HEK293T (cell line): ENCODE measurements around the gene ZNF831.

ENCODE experiments used
- CTCF ChIA-PET: fragments of 350-600 bp; formaldehyde crosslinking; extraction: SDS; loops from one replicate; lab custom pipeline; 2021; ENCODE audit warnings: antibody characterized with exemption, inconsistent platforms; lab: Yijun Ruan, JAX
- POLR2A ChIA-PET: fragments of 350-600 bp; formaldehyde crosslinking; extraction: SDS; loops from one replicate; lab custom pipeline; 2020; ENCODE audit warnings: antibody characterized with exemption, inconsistent platforms; lab: Yijun Ruan, JAX
- DNase-seq: peaks from one replicate; pipeline ENCODE4 v3.0.0; 2012; ENCODE audit warnings: mixed read lengths; ENCODE audit errors: extremely low spot score
- ARNT ChIP-seq: fragments of 450-650 bp; IDR thresholded peaks from 2 replicates; pipeline ENCODE4 v1.6.1; 2017; ENCODE audit warnings: mild to moderate bottlenecking
- BHLHE40 ChIP-seq: fragments of 450-650 bp; IDR thresholded peaks from 2 replicates; pipeline ENCODE4 v1.6.1; 2016; ENCODE audit warnings: mild to moderate bottlenecking, moderate library complexity, borderline replicate concordance
- CTBP1 ChIP-seq: fragments of 450-650 bp; IDR thresholded peaks from 2 replicates; pipeline ENCODE4 v1.6.1; 2016; ENCODE audit warnings: borderline replicate concordance
- ELF4 ChIP-seq: fragments of 450-650 bp; IDR thresholded peaks from 2 replicates; pipeline ENCODE4 v1.6.1; 2017; ENCODE audit warnings: antibody characterized with exemption
- FOXA1 ChIP-seq: fragments of 450-650 bp; IDR thresholded peaks from 2 replicates; pipeline ENCODE4 v1.6.1; 2016; ENCODE audit warnings: mild to moderate bottlenecking
- FOXK2 ChIP-seq: fragments of 450-650 bp; IDR thresholded peaks from 2 replicates; pipeline ENCODE4 v1.6.1; 2016; ENCODE audit warnings: mild to moderate bottlenecking
- FOXM1 ChIP-seq: fragments of 450-650 bp; IDR thresholded peaks from 2 replicates; pipeline ENCODE4 v1.6.1; 2017; ENCODE audit warnings: mild to moderate bottlenecking, borderline replicate concordance
- HDGF ChIP-seq: fragments of 450-650 bp; IDR thresholded peaks from 2 replicates; pipeline ENCODE4 v1.6.1; 2017; ENCODE audit warnings: antibody characterized with exemption, borderline replicate concordance
- L3MBTL2 ChIP-seq: fragments of 450-650 bp; conservative IDR thresholded peaks from 2 replicates; pipeline ENCODE4 v1.6.1; 2016; ENCODE audit warnings: mild to moderate bottlenecking
- LEF1 ChIP-seq: fragments of 450-650 bp; IDR thresholded peaks from 2 replicates; pipeline ENCODE4 v1.6.1; 2017; ENCODE audit warnings: mild to moderate bottlenecking, borderline replicate concordance
- NFRKB ChIP-seq: fragments of 450-650 bp; IDR thresholded peaks from 2 replicates; pipeline ENCODE4 v1.6.1; 2016; ENCODE audit warnings: mild to moderate bottlenecking, moderate library complexity
- PKNOX1 ChIP-seq: fragments of 450-650 bp; IDR thresholded peaks from 2 replicates; pipeline ENCODE4 v1.6.1; 2016
- SP1 ChIP-seq: fragments of 450-650 bp; IDR thresholded peaks from 2 replicates; pipeline ENCODE4 v1.6.1; 2017
- SUZ12 ChIP-seq: fragments of 450-650 bp; IDR thresholded peaks from 2 replicates; pipeline ENCODE4 v1.6.1; 2016; ENCODE audit warnings: mild to moderate bottlenecking
- TARDBP ChIP-seq: fragments of 450-650 bp; IDR thresholded peaks from 2 replicates; pipeline ENCODE4 v1.6.1; 2016
- ZNF384 ChIP-seq: fragments of 450-650 bp; IDR thresholded peaks from 2 replicates; pipeline ENCODE4 v1.6.1; 2016

Gene ZNF831

GRCh38 chr20:59125836-59126235 lies 37.8 kb upstream of the ZNF831 start:
- no peak for DNase-seq
- no peak for TF ChIP-seq TARDBP
- no peak for TF ChIP-seq FOXM1
- TF ChIP-seq ZNF384: no peak
- TF ChIP-seq FOXK2: no peak
- no peak for TF ChIP-seq CTBP1
- TF ChIP-seq SP1: no peak
- no peak for TF ChIP-seq HDGF
- TF ChIP-seq BHLHE40: no peak
- no peak for TF ChIP-seq NFRKB
- TF ChIP-seq L3MBTL2: no peak
- no peak for TF ChIP-seq ARNT
- no peak for TF ChIP-seq LEF1
- TF ChIP-seq ELF4: no peak
- TF ChIP-seq FOXA1: no peak
- TF ChIP-seq SUZ12: no peak
- no peak for TF ChIP-seq PKNOX1
- ChIA-PET CTCF (no interaction called here), POLR2A (no interaction called here)

- ChIA-PET CTCF (no interaction called here), POLR2A (no interaction called here)
- no peak for DNase-seq
- no peak for TF ChIP-seq FOXM1
- TF ChIP-seq NFRKB: no peak
- TF ChIP-seq FOXK2: no peak
- no peak for TF ChIP-seq PKNOX1
- no peak for TF ChIP-seq TARDBP
- TF ChIP-seq SUZ12: no peak
- no peak for TF ChIP-seq SP1
- no peak for TF ChIP-seq ELF4
- no peak for TF ChIP-seq ZNF384
- TF ChIP-seq ARNT: no peak
- no peak for TF ChIP-seq L3MBTL2
- no peak for TF ChIP-seq CTBP1
- TF ChIP-seq BHLHE40: no peak
- TF ChIP-seq FOXA1: no peak
Observed at GRCh38 chr20:59127839-59128238, 35.8 kb upstream of the ZNF831 start.

GRCh38 chr20:59131551-59132285 lies 31.9 kb upstream of the ZNF831 start:
- ChIA-PET CTCF (no interaction called here), POLR2A (no interaction called here)
- TF ChIP-seq HDGF (no peak), SUZ12 (no peak), NFRKB (no peak), SP1 (no peak), ELF4 (no peak), LEF1 (no peak), FOXK2 (no peak), CTBP1 (no peak), PKNOX1 (no peak), L3MBTL2 (no peak), TARDBP (no peak), BHLHE40 (no peak), FOXM1 (no peak), ARNT (no peak), FOXA1 (no peak), ZNF384 (no peak)
- DNase-seq: no peak

- ChIA-PET POLR2A (no interaction called here), CTCF (no interaction called here)
- TF ChIP-seq L3MBTL2: no peak
- DNase-seq: no peak
Observed at GRCh38 chr20:59134182-59134581, 29.4 kb upstream of the ZNF831 start.

GRCh38 chr20:59135093-59135492 lies 28.5 kb upstream of the ZNF831 start:
- TF ChIP-seq HDGF (no peak), LEF1 (no peak), PKNOX1 (no peak), SUZ12 (no peak), SP1 (no peak), BHLHE40 (no peak), L3MBTL2 (no peak), TARDBP (no peak), CTBP1 (no peak), ELF4 (no peak), ZNF384 (no peak), ARNT (no peak), FOXA1 (no peak), NFRKB (no peak)
- no peak for DNase-seq
- POLR2A ChIA-PET: no interaction called here
- CTCF ChIA-PET: no interaction called here

- ChIA-PET CTCF (no interaction called here), POLR2A (no interaction called here)
Observed at GRCh38 chr20:59136027-59136426, 27.6 kb upstream of the ZNF831 start.

More at GRCh38 chr20:59136027-59136426, 27.6 kb upstream of the ZNF831 start:
- TF ChIP-seq PKNOX1: no peak
- no peak for TF ChIP-seq FOXA1
- TF ChIP-seq NFRKB: no peak
- TF ChIP-seq SUZ12: no peak
- no peak for TF ChIP-seq SP1
- no peak for TF ChIP-seq BHLHE40
- no peak for TF ChIP-seq TARDBP
- TF ChIP-seq L3MBTL2: no peak
- TF ChIP-seq FOXM1: no peak
- no peak for DNase-seq
